ENCODE results near the gene BCAS3. TPM values are rescaled to one million over a fixed set of nuclear protein-coding genes. Genes with fewer than 3 reads are reported as not detected.

Gene BCAS3
- total RNA-seq, 1 experiment from 2014 or later: 26.3 TPM

DNA sequence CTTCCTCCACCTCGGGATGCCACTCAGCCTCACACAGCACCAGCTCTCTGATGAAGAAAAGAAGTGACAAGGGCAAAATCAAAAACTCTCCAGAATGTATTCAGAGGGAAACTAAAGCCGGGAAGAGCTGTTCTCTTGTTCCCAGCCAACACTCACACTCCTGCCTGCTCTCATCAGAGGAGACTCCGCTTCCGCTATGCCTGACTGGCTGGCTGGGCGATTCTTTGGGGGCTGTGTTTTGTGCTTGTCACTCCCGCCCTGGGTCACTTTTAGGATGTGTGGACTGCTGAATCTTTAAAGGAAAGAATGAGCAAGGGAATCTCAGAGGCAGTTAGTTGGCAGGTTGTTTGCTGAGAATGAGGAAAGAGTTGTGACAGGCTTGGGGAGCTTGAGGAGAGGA lies 667.4 kb downstream of the BCAS3 start:
- Histone ChIP-seq H2AFZ (ENCODE audit: low read depth, low read length, poor library complexity, severe bottlenecking) (no peak overlapping the region), H3K9me2 (ENCODE audit: insufficient read depth) (no peaks in the 10 kb centered on the region), H3K27me3 (ENCODE audit: insufficient read depth, low read length) (peaks cover 43% of the 10 kb centered on the region), H3K4me1 (ENCODE audit: control insufficient read depth in 1 of 2, insufficient read depth in 2 of 2, low read length in 2 of 2) (no peaks in the 10 kb centered on the region), H3K9ac (ENCODE audit: low read length) (no peak overlapping the region), H3K4me2 (ENCODE audit: low read length) (no peak overlapping the region), H3K27ac (ENCODE audit: low read depth, low read length) (no peak overlapping the region), H3K4me3 (replicated peaks in 1 of 2; ENCODE audit: low read depth in 1 of 2, low read length in 2 of 2) (no peak overlapping the region), H3K9me3 (ENCODE audit: control insufficient read depth in 1 of 2, insufficient read depth in 1 of 2, low read depth in 1 of 2, low read length in 2 of 2) (no peaks in the 10 kb centered on the region), H4K20me1 (ENCODE audit: insufficient read depth) (no peaks in the 10 kb centered on the region), H3K36me3 (ENCODE audit: control insufficient read depth in 1 of 2, insufficient read depth in 2 of 2, low read length in 2 of 2) (no peaks in the 10 kb centered on the region), H3K79me2 (ENCODE audit: insufficient read depth, low read length) (no peaks in the 10 kb centered on the region)
- CTCF ChIA-PET: no interaction called here
- RAD21 ChIA-PET (ENCODE audit: low non-redundant PET in 1 of 2, low total read pairs in 2 of 2, uncharacterized antibody in 2 of 2, unreplicated experiment in 2 of 2): no interaction called here
- POLR2A ChIA-PET: no interaction called here
- DNase-seq (ENCODE audit: low read depth, low spot score) (no peak), ATAC-seq (no peak)
- TF ChIP-seq SP1 (IDR thresholded peaks at IDR 0.05; ENCODE audit: low read depth): no peak
- TF ChIP-seq EGR1 (IDR thresholded peaks at IDR 0.05; ENCODE audit: low read depth): no peak
- TF ChIP-seq ELF1 (IDR thresholded peaks at IDR 0.05; ENCODE audit: borderline replicate concordance, low read depth): no peak
- no peak for TF ChIP-seq EZH2 (IDR thresholded peaks at IDR 0.05)
- no peak for TF ChIP-seq POLR2AphosphoS5 (IDR thresholded peaks at IDR 0.05; ENCODE audit: low read depth, low read length)
- TF ChIP-seq, protein P1, sequence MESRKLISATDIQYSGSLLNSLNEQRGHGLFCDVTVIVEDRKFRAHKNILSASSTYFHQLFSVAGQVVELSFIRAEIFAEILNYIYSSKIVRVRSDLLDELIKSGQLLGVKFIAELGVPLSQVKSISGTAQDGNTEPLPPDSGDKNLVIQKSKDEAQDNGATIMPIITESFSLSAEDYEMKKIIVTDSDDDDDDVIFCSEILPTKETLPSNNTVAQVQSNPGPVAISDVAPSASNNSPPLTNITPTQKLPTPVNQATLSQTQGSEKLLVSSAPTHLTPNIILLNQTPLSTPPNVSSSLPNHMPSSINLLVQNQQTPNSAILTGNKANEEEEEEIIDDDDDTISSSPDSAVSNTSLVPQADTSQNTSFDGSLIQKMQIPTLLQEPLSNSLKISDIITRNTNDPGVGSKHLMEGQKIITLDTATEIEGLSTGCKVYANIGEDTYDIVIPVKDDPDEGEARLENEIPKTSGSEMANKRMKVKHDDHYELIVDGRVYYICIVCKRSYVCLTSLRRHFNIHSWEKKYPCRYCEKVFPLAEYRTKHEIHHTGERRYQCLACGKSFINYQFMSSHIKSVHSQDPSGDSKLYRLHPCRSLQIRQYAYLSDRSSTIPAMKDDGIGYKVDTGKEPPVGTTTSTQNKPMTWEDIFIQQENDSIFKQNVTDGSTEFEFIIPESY (IDR thresholded peaks at IDR 0.05; ENCODE audit: extremely low read depth, insufficient replicate concordance, low read length): no peak
- TF ChIP-seq YY1 (IDR thresholded peaks at IDR 0.05; ENCODE audit: extremely low read depth, insufficient replicate concordance, low read depth, low read length): no peak
- TF ChIP-seq, protein P2, sequence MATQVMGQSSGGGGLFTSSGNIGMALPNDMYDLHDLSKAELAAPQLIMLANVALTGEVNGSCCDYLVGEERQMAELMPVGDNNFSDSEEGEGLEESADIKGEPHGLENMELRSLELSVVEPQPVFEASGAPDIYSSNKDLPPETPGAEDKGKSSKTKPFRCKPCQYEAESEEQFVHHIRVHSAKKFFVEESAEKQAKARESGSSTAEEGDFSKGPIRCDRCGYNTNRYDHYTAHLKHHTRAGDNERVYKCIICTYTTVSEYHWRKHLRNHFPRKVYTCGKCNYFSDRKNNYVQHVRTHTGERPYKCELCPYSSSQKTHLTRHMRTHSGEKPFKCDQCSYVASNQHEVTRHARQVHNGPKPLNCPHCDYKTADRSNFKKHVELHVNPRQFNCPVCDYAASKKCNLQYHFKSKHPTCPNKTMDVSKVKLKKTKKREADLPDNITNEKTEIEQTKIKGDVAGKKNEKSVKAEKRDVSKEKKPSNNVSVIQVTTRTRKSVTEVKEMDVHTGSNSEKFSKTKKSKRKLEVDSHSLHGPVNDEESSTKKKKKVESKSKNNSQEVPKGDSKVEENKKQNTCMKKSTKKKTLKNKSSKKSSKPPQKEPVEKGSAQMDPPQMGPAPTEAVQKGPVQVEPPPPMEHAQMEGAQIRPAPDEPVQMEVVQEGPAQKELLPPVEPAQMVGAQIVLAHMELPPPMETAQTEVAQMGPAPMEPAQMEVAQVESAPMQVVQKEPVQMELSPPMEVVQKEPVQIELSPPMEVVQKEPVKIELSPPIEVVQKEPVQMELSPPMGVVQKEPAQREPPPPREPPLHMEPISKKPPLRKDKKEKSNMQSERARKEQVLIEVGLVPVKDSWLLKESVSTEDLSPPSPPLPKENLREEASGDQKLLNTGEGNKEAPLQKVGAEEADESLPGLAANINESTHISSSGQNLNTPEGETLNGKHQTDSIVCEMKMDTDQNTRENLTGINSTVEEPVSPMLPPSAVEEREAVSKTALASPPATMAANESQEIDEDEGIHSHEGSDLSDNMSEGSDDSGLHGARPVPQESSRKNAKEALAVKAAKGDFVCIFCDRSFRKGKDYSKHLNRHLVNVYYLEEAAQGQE (IDR thresholded peaks at IDR 0.05; ENCODE audit: low read depth): no peak
- no peak for TF ChIP-seq SRF (IDR thresholded peaks at IDR 0.05; ENCODE audit: low read depth)
- no peak for TF ChIP-seq ZFX (IDR thresholded peaks at IDR 0.05)
- TF ChIP-seq CBX3 (IDR thresholded peaks at IDR 0.05; ENCODE audit: low read depth): no peak
- TF ChIP-seq, protein P3, sequence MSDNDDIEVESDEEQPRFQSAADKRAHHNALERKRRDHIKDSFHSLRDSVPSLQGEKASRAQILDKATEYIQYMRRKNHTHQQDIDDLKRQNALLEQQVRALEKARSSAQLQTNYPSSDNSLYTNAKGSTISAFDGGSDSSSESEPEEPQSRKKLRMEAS (IDR thresholded peaks at IDR 0.05): no peak
- TF ChIP-seq, protein P4, sequence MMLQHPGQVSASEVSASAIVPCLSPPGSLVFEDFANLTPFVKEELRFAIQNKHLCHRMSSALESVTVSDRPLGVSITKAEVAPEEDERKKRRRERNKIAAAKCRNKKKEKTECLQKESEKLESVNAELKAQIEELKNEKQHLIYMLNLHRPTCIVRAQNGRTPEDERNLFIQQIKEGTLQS (IDR thresholded peaks at IDR 0.05): no peak
- no peak for TF ChIP-seq ZNF274 (IDR thresholded peaks at IDR 0.05; ENCODE audit: low read depth, low read length)
- no peak for TF ChIP-seq CEBPB (IDR thresholded peaks at IDR 0.05; ENCODE audit: low read depth)
- TF ChIP-seq JUND (IDR thresholded peaks at IDR 0.05): no peak
- TF ChIP-seq POLR2A (IDR thresholded peaks at IDR 0.05; ENCODE audit: borderline replicate concordance, extremely low read depth, insufficient read depth, insufficient read length): no peak
- no peak for TF ChIP-seq RAD21 (IDR thresholded peaks at IDR 0.05; ENCODE audit: low read depth)
- TF ChIP-seq SIN3A (IDR thresholded peaks at IDR 0.05; ENCODE audit: low read depth): no peak
- intact Hi-C loops (cut with micrococcal nuclease): no loop called here
- no TSS peak for BruUV-seq (replicated peaks)

Data from HCT116 (cell line).